T-helper 2 cell treated with Interferon-gamma antibody and Interleukin-4, amounts not matched to agents 5 μg/mL and 100 μg/mL, for 36 hours (primary cell): ENCODE results near the gene FIGNL1.
A peak's percentile ranks its signal among the peaks of the same experiment; 100 is the strongest.

ENCODE experiments used
- DNase-seq: peaks from one replicate; pipeline ENCODE4 v3.0.0; 2021; ENCODE audit warnings: low spot score
- H3K27ac Mint-ChIP-seq: one replicate; pipeline ENCODE4 v1.8.0; 2021; ENCODE audit warnings: mild to moderate bottlenecking, mixed read lengths
- H3K27me3 Mint-ChIP-seq: one replicate; pipeline ENCODE4 v1.8.0; 2021; ENCODE audit warnings: low read depth, mixed read lengths
- H3K36me3 Mint-ChIP-seq: one replicate; pipeline ENCODE4 v1.8.0; 2021; ENCODE audit warnings: low read depth, mixed read lengths
- H3K4me1 Mint-ChIP-seq: one replicate; pipeline ENCODE4 v1.8.0; 2021; ENCODE audit warnings: low read depth, mixed read lengths
- H3K4me3 Mint-ChIP-seq: one replicate; pipeline ENCODE4 v1.8.0; 2022; ENCODE audit warnings: mild to moderate bottlenecking, moderate library complexity, mixed read lengths
- H3K9me3 Mint-ChIP-seq: one replicate; pipeline ENCODE4 v1.8.0; 2021; ENCODE audit warnings: mixed read lengths

The FIGNL1 gene

GRCh38 chr7:50409856-50410745 is 40.0 kb downstream of the FIGNL1 start:
- Mint-ChIP-seq H3K4me3 (no peak overlapping the region), H3K4me1 (peaks cover 29% of the 10 kb centered on the region), H3K36me3 (peaks cover 13% of the 10 kb centered on the region), H3K27me3 (no peaks in the 10 kb centered on the region), H3K9me3 (no peaks in the 10 kb centered on the region), H3K27ac (no peak overlapping the region)
- DNase-seq, result no peak

- Mint-ChIP-seq H3K36me3 (peaks cover 44% of the 10 kb centered on the region), H3K4me3 (no peak overlapping the region), H3K9me3 (no peaks in the 10 kb centered on the region)
These were observed 43.2 kb downstream of the FIGNL1 start for GRCh38 chr7:50406935-50407334.

DNA sequence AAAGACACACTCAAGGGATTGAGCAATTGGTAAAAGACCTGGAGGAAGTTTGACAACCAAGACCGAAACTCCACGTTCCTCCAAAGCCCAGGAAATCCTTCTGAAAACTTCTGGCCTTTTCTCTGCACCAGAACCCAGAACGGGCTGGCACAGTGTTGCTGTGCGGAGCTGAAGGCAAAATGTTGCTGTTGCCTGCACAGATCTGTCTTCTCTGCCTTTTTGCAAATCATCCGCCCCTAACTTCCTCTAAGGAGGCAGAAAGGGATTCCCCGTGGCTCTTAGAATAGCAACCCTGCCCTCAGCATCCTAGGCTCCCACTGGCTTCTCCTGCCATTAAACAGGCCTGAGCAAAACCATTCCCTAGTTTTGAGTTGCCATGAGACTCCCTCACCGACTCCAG is 44.9 kb downstream of the FIGNL1 start:
- Mint-ChIP-seq H3K9me3 (no peaks in the 10 kb centered on the region), H3K36me3 (peaks cover 61% of the 10 kb centered on the region), H3K4me3 (no peak overlapping the region), H3K27me3 (no peaks in the 10 kb centered on the region), H3K27ac (no peak overlapping the region), H3K4me1 (peaks cover 43% of the 10 kb centered on the region)
- DNase-seq, result no peak

More at GRCh38 chr7:50406935-50407334, 43.2 kb downstream of the FIGNL1 start:
- peak overlapping the region; percentile 77 for H3K27ac Mint-ChIP-seq
- H3K4me1 Mint-ChIP-seq, result peaks cover 38% of the 10 kb centered on the region
- no peaks in the 10 kb centered on the region for H3K27me3 Mint-ChIP-seq
- DNase-seq, result no peak

DNA sequence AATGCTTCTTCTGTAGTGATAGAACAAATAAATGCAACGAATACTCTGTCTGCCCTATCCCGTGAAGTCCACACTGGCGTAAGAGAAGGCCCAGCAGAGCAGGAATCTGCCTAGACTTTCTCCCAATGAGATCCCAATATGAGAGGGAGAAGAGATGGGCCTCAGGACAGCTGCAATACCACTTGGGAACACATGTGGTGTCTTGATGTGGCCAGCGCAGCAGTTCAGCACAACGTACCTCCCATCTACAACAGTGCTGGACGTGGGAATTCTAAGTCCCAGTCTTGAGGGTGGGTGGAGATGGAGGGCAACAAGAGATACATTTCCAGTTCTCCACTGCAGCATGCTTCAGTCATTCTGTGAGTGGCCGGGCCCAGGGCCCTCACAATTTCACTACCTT is 45.8 kb downstream of the FIGNL1 start:
- DNase-seq, result no peak
- H3K4me3 Mint-ChIP-seq, result no peak overlapping the region
- H3K27ac Mint-ChIP-seq, result no peak overlapping the region
- H3K27me3 Mint-ChIP-seq, result no peaks in the 10 kb centered on the region
- peaks cover 37% of the 10 kb centered on the region for H3K4me1 Mint-ChIP-seq
- H3K36me3 Mint-ChIP-seq, result peaks cover 68% of the 10 kb centered on the region
- H3K9me3 Mint-ChIP-seq, result no peaks in the 10 kb centered on the region

DNA sequence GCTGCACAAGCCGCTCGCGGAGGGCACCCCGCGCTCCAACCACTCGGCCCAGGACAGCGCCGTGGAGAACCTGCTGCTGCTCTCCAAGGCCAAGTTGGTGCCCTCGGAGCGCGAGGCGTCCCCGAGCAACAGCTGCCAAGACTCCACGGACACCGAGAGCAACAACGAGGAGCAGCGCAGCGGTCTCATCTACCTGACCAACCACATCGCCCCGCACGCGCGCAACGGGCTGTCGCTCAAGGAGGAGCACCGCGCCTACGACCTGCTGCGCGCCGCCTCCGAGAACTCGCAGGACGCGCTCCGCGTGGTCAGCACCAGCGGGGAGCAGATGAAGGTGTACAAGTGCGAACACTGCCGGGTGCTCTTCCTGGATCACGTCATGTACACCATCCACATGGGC is 50.0 kb downstream of the FIGNL1 start:
- Mint-ChIP-seq H3K36me3 (peaks cover 89% of the 10 kb centered on the region), H3K27me3 (no peaks in the 10 kb centered on the region), H3K4me3 (no peak overlapping the region), H3K4me1 (peaks cover 50% of the 10 kb centered on the region), H3K27ac (no peak overlapping the region), H3K9me3 (no peaks in the 10 kb centered on the region)
- no peak for DNase-seq

DNA sequence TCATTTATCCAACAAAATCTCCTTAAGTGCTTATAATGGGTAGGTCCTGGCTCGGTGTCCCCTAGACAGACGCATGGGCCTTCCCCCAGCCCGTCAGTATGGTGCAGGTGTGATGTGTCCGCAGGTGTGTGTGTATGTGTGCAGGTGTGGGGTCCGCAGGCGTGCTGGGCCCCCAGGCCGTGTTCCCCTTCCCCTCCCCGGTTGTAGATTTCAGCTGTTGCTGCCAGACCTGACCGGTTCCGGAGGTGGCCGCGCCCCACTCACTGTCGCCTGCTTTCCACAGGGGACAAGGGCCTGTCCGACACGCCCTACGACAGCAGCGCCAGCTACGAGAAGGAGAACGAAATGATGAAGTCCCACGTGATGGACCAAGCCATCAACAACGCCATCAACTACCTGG is 50.5 kb downstream of the FIGNL1 start:
- Mint-ChIP-seq H3K4me3 (no peak overlapping the region), H3K27me3 (no peaks in the 10 kb centered on the region), H3K36me3 (peaks cover 87% of the 10 kb centered on the region), H3K9me3 (no peaks in the 10 kb centered on the region), H3K4me1 (peaks cover 52% of the 10 kb centered on the region), H3K27ac (no peak overlapping the region)
- DNase-seq, result no peak

- peaks cover 56% of the 10 kb centered on the region for H3K4me1 Mint-ChIP-seq
- H3K27ac Mint-ChIP-seq, result no peak overlapping the region
- H3K27me3 Mint-ChIP-seq, result no peaks in the 10 kb centered on the region
- no peaks in the 10 kb centered on the region for H3K9me3 Mint-ChIP-seq
- DNase-seq, result no peak
- peaks cover 87% of the 10 kb centered on the region for H3K36me3 Mint-ChIP-seq
- no peak overlapping the region for H3K4me3 Mint-ChIP-seq
These were observed 50.9 kb downstream of the FIGNL1 start for GRCh38 chr7:50399206-50399605.

DNA sequence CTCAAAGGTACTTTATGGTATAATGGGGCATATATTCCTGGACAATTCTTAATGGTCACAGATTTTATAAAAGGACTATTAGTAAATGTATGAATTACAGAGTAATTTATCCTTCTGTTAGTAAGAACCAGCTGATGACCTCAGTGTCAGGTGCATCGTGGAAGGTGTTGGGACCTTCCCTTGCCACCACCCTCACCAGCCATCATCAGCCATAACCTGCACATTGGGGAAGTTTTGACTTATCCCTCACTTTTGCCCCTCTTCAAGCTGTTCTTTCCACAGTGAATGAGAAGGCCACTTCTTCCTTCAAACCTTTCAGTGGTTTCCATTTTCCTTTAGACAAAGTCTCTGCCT is 52.2 kb downstream of the FIGNL1 start:
- peaks cover 87% of the 10 kb centered on the region for H3K36me3 Mint-ChIP-seq
- H3K4me1 Mint-ChIP-seq, result peaks cover 59% of the 10 kb centered on the region
- DNase-seq, result no peak
- H3K9me3 Mint-ChIP-seq, result no peaks in the 10 kb centered on the region
- H3K27ac Mint-ChIP-seq, result peak overlapping the region; percentile 80
- H3K4me3 Mint-ChIP-seq, result peak overlapping the region; percentile 54
- no peaks in the 10 kb centered on the region for H3K27me3 Mint-ChIP-seq

DNA sequence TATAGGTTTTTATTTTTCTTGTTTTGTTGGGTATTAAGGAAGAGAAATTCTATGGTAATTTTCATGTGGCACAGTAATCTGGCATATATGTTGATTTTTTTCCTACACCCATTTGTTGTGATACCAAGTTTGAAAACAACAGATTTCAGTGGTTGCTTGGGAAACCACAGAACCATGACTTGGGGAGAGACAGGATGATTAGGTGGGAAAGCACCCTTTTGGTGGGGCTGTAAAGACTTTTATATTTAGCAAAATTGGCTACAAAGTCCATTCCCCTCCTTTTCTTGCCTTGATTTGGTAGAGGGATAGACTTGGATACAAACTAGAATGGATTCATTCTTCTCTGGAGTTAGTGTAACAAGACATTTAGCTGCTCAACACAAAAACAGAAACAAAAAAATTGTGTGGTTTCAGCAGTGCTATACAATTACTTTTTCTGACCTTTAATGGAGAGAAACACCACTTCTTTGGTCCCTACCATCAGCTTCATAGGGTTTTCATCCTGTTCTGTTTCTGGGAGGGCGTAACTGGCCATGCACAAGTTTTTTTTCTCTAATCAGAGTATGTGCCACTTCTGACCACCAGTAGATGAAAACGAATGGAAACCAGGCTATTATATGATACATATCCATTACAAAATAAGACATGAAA is 52.7 kb downstream of the FIGNL1 start:
- Mint-ChIP-seq H3K4me1 (peaks cover 61% of the 10 kb centered on the region), H3K4me3 (peak overlapping the region; percentile 75), H3K27ac (peak overlapping the region; percentile 80), H3K27me3 (no peaks in the 10 kb centered on the region), H3K9me3 (no peaks in the 10 kb centered on the region), H3K36me3 (peaks cover 87% of the 10 kb centered on the region)
- peak; percentile 63 for DNase-seq

DNA sequence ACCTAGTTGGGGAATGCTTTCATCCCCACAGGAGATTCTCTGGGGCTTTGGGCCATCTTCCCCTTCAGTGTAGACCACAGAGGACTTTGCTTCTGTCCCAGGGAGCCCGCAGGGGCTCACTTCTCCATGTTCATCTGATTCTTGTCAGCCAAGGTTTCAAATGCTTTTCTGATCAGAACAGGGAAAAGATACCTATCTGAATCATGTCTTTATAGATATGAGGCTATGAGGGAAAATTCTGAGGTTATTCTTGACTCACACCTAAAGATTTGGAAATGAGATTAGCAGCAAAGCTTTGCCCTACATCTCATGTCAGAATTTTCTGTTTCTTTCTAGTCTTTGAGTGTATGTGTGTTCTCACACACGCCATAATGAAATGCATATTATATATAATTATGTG is 53.3 kb downstream of the FIGNL1 start:
- peak overlapping the region; percentile 80 for H3K27ac Mint-ChIP-seq
- H3K27me3 Mint-ChIP-seq, result no peaks in the 10 kb centered on the region
- peak overlapping the region; percentile 75 for H3K4me3 Mint-ChIP-seq
- peaks cover 87% of the 10 kb centered on the region for H3K36me3 Mint-ChIP-seq
- H3K9me3 Mint-ChIP-seq, result no peaks in the 10 kb centered on the region
- peak; percentile 57 for DNase-seq
- H3K4me1 Mint-ChIP-seq, result peaks cover 65% of the 10 kb centered on the region

- Mint-ChIP-seq H3K4me3 (peak overlapping the region; percentile 86), H3K27ac (peak overlapping the region; percentile 97), H3K36me3 (peaks cover 88% of the 10 kb centered on the region), H3K4me1 (peaks cover 83% of the 10 kb centered on the region), H3K27me3 (no peaks in the 10 kb centered on the region), H3K9me3 (no peaks in the 10 kb centered on the region)
- no peak for DNase-seq
These were observed 55.8 kb downstream of the FIGNL1 start for GRCh38 chr7:50394315-50394714.
